K562 (cell line): Measurements from ENCODE around the gene ENO2. TPM values are rescaled to one million over a fixed set of nuclear protein-coding genes. Genes with fewer than 3 reads are reported as not detected.

ENCODE experiments used
- ATAC-seq: fragments of 200-7000 bp; cut with Tn5 transposase; 3 replicates; pipeline ENCODE4 v1.9.1; 2020; ENCODE audit warnings: moderate library complexity
- BruUV-seq: library from RNA; stranded (reverse); fragments of 400-500 nt; replicated peaks from 2 replicates; lab custom pipeline; 2021; lab: Mats Ljungman, UMichigan
- CTCF ChIA-PET: fragments of 300-600 bp; formaldehyde crosslinking; extraction: SDS; loops from one replicate; lab custom pipeline; 2021; ENCODE audit warnings: low intra/inter-chr PET ratio; lab: Yijun Ruan, JAX
- POLR2A ChIA-PET: fragments of 300-600, 350-650 bp; sonication (Branson Sonifier 250); formaldehyde crosslinking; extraction: SDS; loops from one replicate; lab custom pipeline; 2021; ENCODE audit warnings: antibody characterized with exemption, inconsistent platforms; lab: Yijun Ruan, JAX
- DNase-seq, 4 experiments: peaks; one replicate each; pipeline versions ENCODE4 v3.0.0 to v3.0.0-alpha.2; 2011 to 2018; ENCODE audit warnings: low spot score in 3 of 4, mixed read lengths in 3 of 4; ENCODE audit errors: extremely low read depth in 1 of 4
- FAIRE-seq: peaks from 2 replicates; lab custom pipeline; 2011; peaks lifted over from hg19 to GRCh38; lab: Jason Lieb, UNC
- H2AFZ ChIP-seq: 2 replicates; pipeline ENCODE4 v1.6.0; 2011; ENCODE audit warnings: low read depth, low read length, control low read depth, inconsistent platforms
- H3K27ac ChIP-seq: fragments of 200-600 bp; 3 replicates; pipeline ENCODE4 v1.8.0; 2011; ENCODE audit warnings: low read depth, mild to moderate bottlenecking, control low read depth, inconsistent platforms, low read length, moderate library complexity, mixed read lengths; ENCODE audit errors: extremely low read depth
- H3K27me3 ChIP-seq, 2 experiments: fragments of 300-600 bp in 1 of 2; 2 replicates in 1 of 2; 3 replicates in 1 of 2; pipeline versions ENCODE4 v1.6.0 to v1.8.0; 2011; ENCODE audit warnings: inconsistent platforms in 2 of 2, low read length in 2 of 2, mild to moderate bottlenecking in 1 of 2, mixed read lengths in 1 of 2, moderate library complexity in 1 of 2; ENCODE audit not compliant: control insufficient read depth in 2 of 2, insufficient read depth in 2 of 2
- H3K36me3 ChIP-seq: fragments of 300-600 bp; 3 replicates; pipeline ENCODE4 v1.8.0; 2011; ENCODE audit warnings: mild to moderate bottlenecking, low read length, inconsistent platforms; ENCODE audit not compliant: control insufficient read depth, insufficient read depth
- H3K4me1 ChIP-seq, 2 experiments: fragments of 200-600 bp in 1 of 2; replicated peaks in 1 of 2; 2 replicates in 1 of 2; 3 replicates in 1 of 2; pipeline versions ENCODE4 v1.5.1 to v1.8.0; 2011; ENCODE audit warnings: inconsistent platforms in 2 of 2, low read length in 2 of 2, mild to moderate bottlenecking in 1 of 2, mixed read lengths in 1 of 2, moderate library complexity in 1 of 2; ENCODE audit not compliant: control insufficient read depth in 2 of 2, insufficient read depth in 2 of 2
- H3K4me2 ChIP-seq: 2 replicates; pipeline ENCODE4 v1.6.1; 2011; ENCODE audit warnings: low read length, control low read depth, inconsistent platforms, mixed read lengths; ENCODE audit not compliant: insufficient read depth
- H3K4me3 ChIP-seq: fragments of 200-600 bp; sonication (generic), shearing (Covaris generic); 2 replicates; pipeline ENCODE4 v1.5.1; 2016; ENCODE audit warnings: control low read depth, inconsistent platforms
- H3K79me2 ChIP-seq: fragments of 200-600 bp; 3 replicates; pipeline ENCODE4 v1.8.0; 2011; ENCODE audit warnings: low read length, inconsistent platforms; ENCODE audit not compliant: control insufficient read depth, insufficient read depth
- H3K9ac ChIP-seq, 2 experiments: 2 replicates each; pipeline versions ENCODE4 v1.6.0 to v1.6.1; 2011; ENCODE audit warnings: low read depth in 2 of 2, low read length in 2 of 2, control low read depth in 1 of 2, inconsistent platforms in 1 of 2, mild to moderate bottlenecking in 1 of 2, mixed read lengths in 1 of 2; ENCODE audit not compliant: insufficient read depth in 1 of 2
- H3K9me1 ChIP-seq: one replicate; pipeline ENCODE4 v1.6.0; 2011; ENCODE audit warnings: inconsistent platforms, mild to moderate bottlenecking, low read length, moderate library complexity; ENCODE audit not compliant: control insufficient read depth, insufficient read depth
- H3K9me3 ChIP-seq: replicated peaks from 2 replicates; pipeline ENCODE4 v1.5.1; 2011; ENCODE audit warnings: low read depth, low read length, inconsistent platforms; ENCODE audit not compliant: control insufficient read depth, insufficient read depth
- H4K20me1 ChIP-seq: replicated peaks from 2 replicates; pipeline ENCODE4 v1.6.1; 2011; ENCODE audit warnings: low read length, inconsistent platforms, mixed read lengths; ENCODE audit not compliant: control insufficient read depth, insufficient read depth
- CXXC5 ChIP-seq: fragments of 250-450 bp; sonication (Bioruptor Pico); IDR thresholded peaks from 2 replicates; pipeline ENCODE4 v1.8.0; 2022; ENCODE audit warnings: inconsistent platforms, mild to moderate bottlenecking, moderate library complexity
- FOSL1 ChIP-seq: fragments of 200-800 bp; sonication (Bioruptor generic); conservative IDR thresholded peaks from 2 replicates; pipeline ENCODE4 v1.6.1; 2016; ENCODE audit warnings: missing genetic modification characterization, missing compliant biosample characterization
- LCOR ChIP-seq: sonication (generic); formaldehyde crosslinking; IDR thresholded peaks from 2 replicates; pipeline ENCODE4 v1.8.0; 2022; ENCODE audit warnings: mild to moderate bottlenecking, missing genetic modification reagents
- MAZ ChIP-seq, 2 experiments: fragments of 450-650 bp in 1 of 2; sonication (generic) in 1 of 2; formaldehyde crosslinking; IDR thresholded peaks in 1 of 2; conservative IDR thresholded peaks in 1 of 2; 2 replicates each; pipeline versions ENCODE4 v1.4.0 to v1.5.0; 2020; ENCODE audit warnings: mild to moderate bottlenecking in 1 of 2, missing genetic modification reagents in 1 of 2
- MYNN ChIP-seq, 2 experiments: sonication (generic); formaldehyde crosslinking in 1 of 2; IDR thresholded peaks; 2 replicates each; pipeline versions ENCODE4 v1.5.0 to v1.6.1; 2016 to 2020; ENCODE audit warnings: antibody characterized with exemption in 1 of 2, missing genetic modification reagents in 1 of 2
- NCOA4 ChIP-seq: fragments of 450-650 bp; IDR thresholded peaks from 2 replicates; pipeline ENCODE4 v1.6.1; 2018; ENCODE audit warnings: mild to moderate bottlenecking; ENCODE audit not compliant: partially characterized antibody
- NFE2 ChIP-seq: IDR thresholded peaks from 2 replicates; pipeline ENCODE4 v1.6.1; 2014; ENCODE audit warnings: antibody characterized with exemption, low read depth
- RAD51 ChIP-seq: fragments of 450-650 bp; IDR thresholded peaks from 2 replicates; pipeline ENCODE4 v1.7.1; 2016; ENCODE audit warnings: low read depth, mild to moderate bottlenecking, borderline replicate concordance
- SPI1 ChIP-seq: IDR thresholded peaks from 2 replicates; pipeline ENCODE4 v1.6.1; 2011; ENCODE audit warnings: low read depth, low read length, control low read depth, borderline replicate concordance
- SUPT5H ChIP-seq: fragments of 450-650 bp; IDR thresholded peaks from 2 replicates; pipeline ENCODE4 v1.6.1; 2016
- ZNF551 ChIP-seq: fragments of 250-450 bp; sonication (Bioruptor Pico); IDR thresholded peaks from 2 replicates; pipeline ENCODE4 v1.5.0; 2021; ENCODE audit warnings: mild to moderate bottlenecking, moderate library complexity
- ZNF766 ChIP-seq: fragments of 200-800 bp; sonication (Bioruptor generic); conservative IDR thresholded peaks from 2 replicates; pipeline ENCODE4 v1.6.1; 2016; ENCODE audit warnings: missing genetic modification characterization, missing compliant biosample characterization
- WGBS: fragments of 100-300 bp; shearing (Covaris generic); methylation state at CpG from one replicate; pipeline ENCODE4 v1.1.6; 2016; ENCODE audit warnings: low coverage, mixed read lengths; ENCODE audit not compliant: insufficient coverage; ENCODE audit errors: missing lambda C conversion rate; 5-methylcytosine and 5-hydroxymethylcytosine counted together
- in situ Hi-C: fragments of 300-500 bp; cut with MboI; formaldehyde crosslinking; loops from 4 replicates; pipeline ENCODE4 v1.15.0; 2018; ENCODE audit warnings: inconsistent platforms, mixed read lengths
- intact Hi-C: fragments of 100-400 bp; cut with micrococcal nuclease; formaldehyde crosslinking; loops from 2 replicates; pipeline ENCODE4 v1.14.2; 2022
- polyA plus RNA-seq, 8 experiments: library from polyadenylated mRNA; depleted of rRNA in 4 of 8; stranded (reverse) in 5 of 8; unstranded in 3 of 8; fragments of >200 nt; fragmentation: Nextera tagmentation in 2 of 8; fragmentation: Illumina TruSeq in 1 of 8; extraction: Ambion mirVana in 2 of 8; extraction: Trizol in 1 of 8; gene quantifications; 2 replicates each; pipeline versions ENCODE4 v1.2.1 to v1.2.3, GENCODE V29; 2011 to 2014; ENCODE audit warnings: inconsistent platforms in 1 of 8, missing spikeins in 1 of 8
- total RNA-seq, 7 experiments: library from RNA; depleted of rRNA in 6 of 7; stranded (reverse); fragments of >200 nt in 6 of 7; fragmentation: Illumina TruSeq in 2 of 7; extraction: Trizol in 2 of 7; gene quantifications; 2 replicates each; pipeline versions ENCODE4 v1.2.1 to v1.2.3, GENCODE V29; 2011 to 2021; ENCODE audit warnings: low replicate concordance in 1 of 7
- TF ChIP-seq, protein P1 (sequence below): fragments of 450-650 bp; IDR thresholded peaks from 2 replicates; pipeline ENCODE4 v1.6.1; 2014; ENCODE audit warnings: low read depth, mild to moderate bottlenecking, moderate library complexity, borderline replicate concordance
- TF ChIP-seq, protein P2 (sequence below): fragments of 250-450 bp; sonication (Bioruptor Pico); IDR thresholded peaks from 2 replicates; pipeline ENCODE4 v1.8.0; 2022; ENCODE audit warnings: moderate library complexity, mild to moderate bottlenecking, inconsistent platforms
- TF ChIP-seq, protein P3 (sequence below): fragments of 450-650 bp; IDR thresholded peaks from 2 replicates; pipeline ENCODE4 v1.6.1; 2016; ENCODE audit warnings: borderline replicate concordance
- TF ChIP-seq, protein P4 (sequence below): sonication (generic); formaldehyde crosslinking; IDR thresholded peaks from 2 replicates; pipeline ENCODE4 v1.5.0; 2020; ENCODE audit warnings: missing genetic modification reagents

The ENO2 gene
- total and polyA plus RNA-seq, 9 of the 15 experiments (the other 6 are each of a cell fraction or from before 2014, with no cell fraction given), result 10.9 to 43.3 (median 21.0) TPM

DNA sequence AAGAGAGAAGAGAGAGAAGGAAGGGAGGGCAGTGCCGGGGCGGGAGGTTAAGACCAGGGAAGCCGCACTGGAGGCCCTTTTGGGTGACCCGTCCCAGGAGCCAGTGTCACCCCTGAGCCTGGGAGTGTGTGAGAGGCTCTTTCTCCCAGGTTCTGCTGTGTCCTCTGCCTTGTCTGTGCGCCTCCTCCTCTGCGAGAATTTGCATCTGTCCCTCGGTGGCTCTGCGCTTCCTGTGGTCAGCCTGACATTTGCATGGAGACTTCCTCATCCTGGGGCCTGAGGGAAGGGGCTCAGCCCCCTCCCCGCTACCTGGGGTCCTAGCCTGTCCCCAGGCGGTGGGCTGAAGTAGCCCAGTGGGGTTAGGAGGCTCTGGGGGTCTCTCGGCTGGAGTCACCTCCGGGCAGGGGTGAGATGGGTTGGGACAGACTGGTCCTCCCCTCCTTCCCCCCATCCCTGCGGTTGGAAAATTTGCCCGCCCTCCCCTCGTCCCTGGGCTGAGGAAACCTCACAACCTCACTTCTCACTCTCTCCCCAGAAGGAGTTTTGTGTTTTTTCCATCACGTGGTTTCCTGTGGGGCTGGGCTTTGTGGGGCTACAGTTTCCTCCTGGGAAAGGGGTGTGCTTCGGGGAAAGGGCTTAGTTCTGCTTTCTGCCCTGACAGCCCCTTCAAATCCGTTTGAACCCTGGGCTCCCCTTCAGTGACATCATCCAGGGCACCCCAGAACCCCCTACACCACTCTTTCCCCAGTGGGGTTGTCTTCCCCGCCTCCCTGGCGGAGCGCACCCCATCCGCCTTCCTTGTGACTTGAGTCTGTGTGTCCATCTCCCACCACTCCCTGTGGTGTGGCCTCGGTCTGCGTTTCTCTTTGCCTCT, 39.3 kb downstream of the ENO2 start:
- FAIRE-seq (no peak), ATAC-seq (peak; percentile 46; the same call in 2 of the 3 replicates), DNase-seq (no peak)
- no peaks in the 10 kb centered on the region for H3K9me1 ChIP-seq
- H3K9ac ChIP-seq, result peak overlapping the region in 1 of 2 experiments; percentile 60; a peak in 2 of 4 replicates
- H3K27me3 ChIP-seq, result no peaks in the 10 kb centered on the region
- in situ Hi-C loops (no loop called here), intact Hi-C loops (no loop called here)
- no peaks in the 10 kb centered on the region for H3K79me2 ChIP-seq
- BruUV-seq, result no TSS peak
- H3K36me3 ChIP-seq, result no peaks in the 10 kb centered on the region
- CTCF ChIA-PET, result no interaction called here
- no peaks in the 10 kb centered on the region for H4K20me1 ChIP-seq
- POLR2A ChIA-PET, result interaction anchor here (0.6 to 1.2 kb wide), 4 partner anchors 10 to 72 kb away, joined by 3 to 7 read pairs (median 4); partner anchors contain the start of genes C12orf57 and RNU7-1
- no peaks in the 10 kb centered on the region for H3K9me3 ChIP-seq
- H2AFZ ChIP-seq, result peak overlapping the region; percentile 24
- no peak overlapping the region for H3K4me2 ChIP-seq
- H3K4me3 ChIP-seq, result no peak overlapping the region
- H3K27ac ChIP-seq, result 0 out of 3 replicates have a peak overlapping the region, but pooled peaks have one; percentile 22
- peaks cover 8 to 54% of the 10 kb centered on the region in 2 experiments for H3K4me1 ChIP-seq
- WGBS, result 67% methylated on average over 9 of the region's 24 CpGs
- TF ChIP-seq NFE2, result no peak
- TF ChIP-seq MAZ (CRISPR knock-in tag; conservative IDR thresholded peaks at IDR 0.05 in 1 of 2, IDR thresholded peaks at IDR 0.05 in 1 of 2), result peak in 1 of 2 experiments; percentile 76; a peak in 2 of 4 replicates
- TF ChIP-seq ZNF551, result no peak
- TF ChIP-seq, protein P1, sequence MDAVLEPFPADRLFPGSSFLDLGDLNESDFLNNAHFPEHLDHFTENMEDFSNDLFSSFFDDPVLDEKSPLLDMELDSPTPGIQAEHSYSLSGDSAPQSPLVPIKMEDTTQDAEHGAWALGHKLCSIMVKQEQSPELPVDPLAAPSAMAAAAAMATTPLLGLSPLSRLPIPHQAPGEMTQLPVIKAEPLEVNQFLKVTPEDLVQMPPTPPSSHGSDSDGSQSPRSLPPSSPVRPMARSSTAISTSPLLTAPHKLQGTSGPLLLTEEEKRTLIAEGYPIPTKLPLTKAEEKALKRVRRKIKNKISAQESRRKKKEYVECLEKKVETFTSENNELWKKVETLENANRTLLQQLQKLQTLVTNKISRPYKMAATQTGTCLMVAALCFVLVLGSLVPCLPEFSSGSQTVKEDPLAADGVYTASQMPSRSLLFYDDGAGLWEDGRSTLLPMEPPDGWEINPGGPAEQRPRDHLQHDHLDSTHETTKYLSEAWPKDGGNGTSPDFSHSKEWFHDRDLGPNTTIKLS, result no peak
- TF ChIP-seq, protein P2, sequence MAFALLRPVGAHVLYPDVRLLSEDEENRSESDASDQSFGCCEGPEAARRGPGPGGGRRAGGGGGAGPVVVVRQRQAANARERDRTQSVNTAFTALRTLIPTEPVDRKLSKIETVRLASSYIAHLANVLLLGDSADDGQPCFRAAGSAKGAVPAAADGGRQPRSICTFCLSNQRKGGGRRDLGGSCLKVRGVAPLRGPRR (CRISPR knock-in tag), result no peak
- TF ChIP-seq, protein P3, sequence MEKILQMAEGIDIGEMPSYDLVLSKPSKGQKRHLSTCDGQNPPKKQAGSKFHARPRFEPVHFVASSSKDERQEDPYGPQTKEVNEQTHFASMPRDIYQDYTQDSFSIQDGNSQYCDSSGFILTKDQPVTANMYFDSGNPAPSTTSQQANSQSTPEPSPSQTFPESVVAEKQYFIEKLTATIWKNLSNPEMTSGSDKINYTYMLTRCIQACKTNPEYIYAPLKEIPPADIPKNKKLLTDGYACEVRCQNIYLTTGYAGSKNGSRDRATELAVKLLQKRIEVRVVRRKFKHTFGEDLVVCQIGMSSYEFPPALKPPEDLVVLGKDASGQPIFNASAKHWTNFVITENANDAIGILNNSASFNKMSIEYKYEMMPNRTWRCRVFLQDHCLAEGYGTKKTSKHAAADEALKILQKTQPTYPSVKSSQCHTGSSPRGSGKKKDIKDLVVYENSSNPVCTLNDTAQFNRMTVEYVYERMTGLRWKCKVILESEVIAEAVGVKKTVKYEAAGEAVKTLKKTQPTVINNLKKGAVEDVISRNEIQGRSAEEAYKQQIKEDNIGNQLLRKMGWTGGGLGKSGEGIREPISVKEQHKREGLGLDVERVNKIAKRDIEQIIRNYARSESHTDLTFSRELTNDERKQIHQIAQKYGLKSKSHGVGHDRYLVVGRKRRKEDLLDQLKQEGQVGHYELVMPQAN, result no peak
- no peak for TF ChIP-seq NCOA4
- TF ChIP-seq FOSL1 (tag), result no peak
- TF ChIP-seq ZNF766 (CRISPR knock-in tag), result peak; percentile 96
- peak; percentile 73 for TF ChIP-seq RAD51
- TF ChIP-seq MYNN (IDR thresholded peaks at IDR 0.05), result no peak
- no peak for TF ChIP-seq MYNN (CRISPR knock-in tag; IDR thresholded peaks at IDR 0.05)
- TF ChIP-seq, protein P4, sequence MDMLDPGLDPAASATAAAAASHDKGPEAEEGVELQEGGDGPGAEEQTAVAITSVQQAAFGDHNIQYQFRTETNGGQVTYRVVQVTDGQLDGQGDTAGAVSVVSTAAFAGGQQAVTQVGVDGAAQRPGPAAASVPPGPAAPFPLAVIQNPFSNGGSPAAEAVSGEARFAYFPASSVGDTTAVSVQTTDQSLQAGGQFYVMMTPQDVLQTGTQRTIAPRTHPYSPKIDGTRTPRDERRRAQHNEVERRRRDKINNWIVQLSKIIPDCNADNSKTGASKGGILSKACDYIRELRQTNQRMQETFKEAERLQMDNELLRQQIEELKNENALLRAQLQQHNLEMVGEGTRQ (CRISPR knock-in tag), result peak; percentile 74
- TF ChIP-seq CXXC5 (CRISPR knock-in tag), result no peak
- TF ChIP-seq SUPT5H, result no peak
- no peak for TF ChIP-seq LCOR
- TF ChIP-seq SPI1, result peak; percentile 29; the same call in 1 of the 2 replicates
